Erythroblast (primary cell): ENCODE measurements around the gene ACP1.

Experiments used
- GATA1 ChIP-seq: IDR thresholded peaks from 2 replicates; pipeline ENCODE4 v1.6.1; 2011; ENCODE audit warnings: low read depth, mild to moderate bottlenecking, control low read depth, low read length, moderate library complexity
- POLR2A ChIP-seq: IDR thresholded peaks from 2 replicates; pipeline ENCODE4 v1.6.1; 2011; ENCODE audit warnings: mild to moderate bottlenecking, low read length

DNA sequence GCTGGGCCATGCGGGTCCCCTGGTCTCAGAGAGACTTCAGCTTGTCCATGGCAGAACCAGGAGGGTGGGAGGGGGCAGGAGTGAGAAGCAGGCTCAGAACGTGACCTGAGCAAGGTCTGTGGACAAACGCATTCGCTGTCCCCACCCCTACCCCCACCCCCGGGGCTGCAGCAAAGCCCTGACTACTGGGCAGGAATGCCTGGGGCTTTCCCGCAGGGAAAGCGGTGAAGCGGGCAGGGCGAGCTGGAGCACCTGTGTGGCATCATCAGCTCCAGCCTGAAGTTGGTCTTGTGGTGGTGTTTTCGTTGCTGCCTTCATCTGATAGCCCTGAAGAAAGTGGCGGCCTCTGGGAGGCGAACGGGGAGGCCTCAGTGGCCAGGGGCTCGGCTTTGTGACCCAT is 49.2 kb downstream of the ACP1 start:
- TF ChIP-seq POLR2A = no peak
- TF ChIP-seq GATA1 = no peak
